GM18870 (cell line): ENCODE results near the gene KAZN.

ENCODE experiments used
- ATAC-seq: cut with Tn5 transposase; IDR thresholded peaks from one replicate; pipeline ENCODE4 v1.9.1; 2021; ENCODE audit warnings: moderate library complexity; ENCODE audit not compliant: unreplicated experiment

KAZN gene

DNA sequence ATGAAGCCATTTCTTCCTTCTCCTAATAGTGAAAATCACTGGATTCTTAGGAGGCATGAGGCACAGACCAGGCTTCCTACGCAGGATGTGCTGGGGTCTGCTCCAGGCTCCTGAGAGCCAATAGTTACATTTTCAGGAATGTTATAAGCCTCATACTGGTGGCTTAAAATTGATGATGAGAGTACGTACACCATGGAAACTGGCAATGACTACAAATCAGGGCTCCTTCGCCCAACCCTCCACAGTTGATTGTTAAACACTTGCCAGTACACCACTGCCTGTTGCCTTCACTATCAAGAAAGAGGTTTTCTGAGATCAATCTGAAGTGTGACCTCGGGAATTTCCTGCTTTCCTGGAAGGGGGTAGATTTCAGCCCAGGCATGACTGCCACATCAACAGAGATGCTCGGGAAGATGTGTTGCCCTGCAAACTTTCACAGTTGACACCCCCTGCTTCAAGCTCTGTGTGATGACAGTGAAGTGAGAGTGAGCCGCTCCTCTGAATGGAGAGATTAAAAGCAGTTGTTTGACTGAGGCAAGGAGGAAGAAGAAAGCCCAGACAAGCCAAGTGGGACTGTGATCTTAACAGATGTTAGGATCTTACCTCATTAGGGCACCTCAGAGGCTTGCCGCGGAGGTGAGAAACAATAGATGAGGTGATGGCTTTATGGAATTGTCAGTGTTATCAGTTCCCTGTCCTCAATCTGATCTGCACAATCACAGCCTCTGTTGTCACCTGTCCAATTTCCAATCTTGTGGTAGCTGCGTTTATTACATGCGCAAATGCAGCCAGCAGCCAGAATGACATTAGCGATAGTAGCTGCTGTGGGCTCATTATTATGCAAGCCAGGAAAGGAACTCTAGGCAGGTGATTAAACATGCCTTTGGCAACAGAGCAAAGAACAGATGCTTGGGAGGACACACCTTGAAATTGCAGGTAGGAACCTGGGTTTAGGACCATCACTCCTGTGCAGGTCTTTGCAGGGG, 277.3 kb downstream of the KAZN start:
- no peak for ATAC-seq

GRCh38 chr1:14876747-14877146, 278.3 kb downstream of the KAZN start:
- ATAC-seq: no peak

DNA sequence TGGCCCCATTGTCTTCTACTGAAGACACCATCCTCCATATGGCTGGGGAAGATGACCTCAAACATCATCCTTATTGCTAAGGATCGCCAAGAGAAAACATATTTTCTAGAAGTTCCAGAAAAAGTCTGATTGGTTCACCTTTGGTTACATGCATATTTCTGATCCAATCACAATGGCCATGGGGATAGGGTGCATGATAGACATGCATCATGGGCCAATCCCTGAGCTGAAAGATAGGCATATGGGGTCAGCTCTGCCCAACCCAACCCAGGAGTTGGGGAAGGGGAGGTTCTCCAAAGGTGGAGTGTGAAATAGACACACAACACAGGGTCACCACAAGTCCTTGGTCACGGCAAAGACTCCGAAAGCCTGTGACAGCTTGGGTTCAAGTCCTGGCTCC, 278.7 kb downstream of the KAZN start:
- no peak for ATAC-seq

DNA sequence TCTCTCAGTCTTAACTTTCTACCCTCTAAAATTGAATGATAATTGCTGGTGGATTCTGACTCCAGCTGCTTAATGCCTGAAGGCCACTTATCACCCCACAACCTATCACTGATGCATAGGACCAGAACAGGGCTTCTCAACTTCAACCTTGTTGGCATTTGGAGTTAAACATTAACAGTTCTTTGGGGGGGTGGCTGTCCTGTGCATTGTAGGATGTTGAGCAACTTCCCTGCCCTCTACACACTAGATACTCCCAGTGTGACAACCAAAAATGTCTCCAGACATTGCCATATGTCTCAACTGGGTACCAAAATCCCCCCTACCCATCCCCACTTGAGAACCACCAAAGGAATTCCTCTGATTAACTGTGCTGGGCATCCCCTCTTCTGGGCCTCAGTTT, 279.6 kb downstream of the KAZN start:
- no peak for ATAC-seq

GRCh38 chr1:14878951-14879350, 280.5 kb downstream of the KAZN start:
- no peak for ATAC-seq

DNA sequence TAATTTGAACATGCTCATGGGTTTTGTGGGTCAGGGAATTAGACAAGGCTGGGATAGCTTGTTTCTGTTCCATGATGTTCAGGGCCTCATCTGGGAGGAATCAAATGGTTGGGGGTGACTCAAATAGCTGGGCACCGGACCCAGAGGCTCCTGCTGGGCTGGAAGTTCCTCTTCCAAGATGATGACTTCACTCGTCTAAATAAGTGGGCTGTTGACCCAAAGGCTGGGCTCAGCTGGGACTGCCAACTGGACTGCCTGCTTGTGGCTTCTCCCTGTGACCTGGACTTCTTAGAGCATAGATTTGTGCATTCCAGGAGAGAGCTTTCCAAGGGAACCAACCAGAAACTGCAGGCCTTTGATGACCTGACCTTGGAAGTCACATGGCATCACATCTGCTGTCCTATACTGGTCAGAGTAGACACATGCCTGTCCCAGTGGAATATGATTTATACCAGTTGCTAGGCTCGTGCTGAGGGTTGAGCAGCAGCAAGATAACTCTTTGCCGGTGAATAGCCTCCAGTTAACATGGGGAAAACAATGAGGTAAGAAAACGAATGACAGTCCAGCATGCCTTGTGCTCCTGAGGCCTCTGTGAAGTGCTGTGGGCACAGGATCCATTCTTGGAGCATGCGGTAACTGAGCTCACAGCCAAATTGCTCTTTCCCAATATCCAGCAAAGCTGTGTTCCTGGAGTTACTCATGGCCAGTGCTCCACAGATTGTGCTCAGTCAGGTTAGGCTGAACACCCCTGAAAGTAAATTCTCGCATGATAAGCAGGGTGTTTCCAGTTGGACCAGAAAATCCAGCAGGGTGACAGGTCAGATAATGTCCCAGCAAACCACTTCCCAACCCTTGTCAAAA, 282.2 kb downstream of the KAZN start:
- ATAC-seq: no peak

DNA sequence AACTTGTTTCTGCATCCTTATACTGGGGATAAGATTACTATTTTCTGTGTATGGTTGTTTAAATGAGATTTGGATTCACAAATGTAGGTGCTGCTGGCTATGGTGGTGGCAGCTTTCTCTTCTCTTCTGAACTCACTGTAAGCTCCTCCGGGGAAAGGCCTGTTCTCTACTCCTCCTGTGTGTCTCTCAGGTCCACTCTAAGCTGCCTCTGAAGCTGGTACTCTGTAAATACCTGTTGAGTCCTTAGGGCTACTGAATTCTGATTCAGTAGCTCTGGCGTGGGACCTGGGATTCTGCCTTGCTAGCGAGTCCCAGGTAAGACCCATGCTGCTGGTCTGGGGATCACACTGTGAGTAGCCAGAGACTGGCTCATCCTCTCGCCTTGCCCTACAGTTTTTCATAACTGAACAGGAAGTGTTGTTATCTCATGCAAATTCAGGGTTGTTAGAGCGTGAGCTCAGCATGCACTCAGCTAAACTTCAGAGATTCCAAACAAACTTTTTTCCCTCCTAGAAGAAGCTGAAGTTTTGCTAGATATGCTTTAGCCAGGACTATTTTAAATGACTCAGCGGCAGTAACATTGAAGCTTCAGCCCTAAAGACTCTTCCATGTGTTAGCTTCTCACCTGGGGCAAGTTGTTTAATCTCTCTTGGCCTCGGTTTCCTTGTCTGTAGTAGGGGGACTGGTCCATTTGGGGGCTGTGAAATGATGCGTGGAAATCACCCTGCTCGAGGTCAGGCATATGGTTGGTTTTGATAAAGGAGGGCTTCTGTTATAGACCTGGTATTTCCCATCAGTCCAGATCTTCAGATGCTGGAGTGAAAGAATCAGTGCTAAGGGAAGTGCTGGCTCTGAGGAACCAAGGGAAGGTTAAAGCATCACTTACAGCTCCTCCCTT, 283.5 kb downstream of the KAZN start:
- no peak for ATAC-seq

DNA sequence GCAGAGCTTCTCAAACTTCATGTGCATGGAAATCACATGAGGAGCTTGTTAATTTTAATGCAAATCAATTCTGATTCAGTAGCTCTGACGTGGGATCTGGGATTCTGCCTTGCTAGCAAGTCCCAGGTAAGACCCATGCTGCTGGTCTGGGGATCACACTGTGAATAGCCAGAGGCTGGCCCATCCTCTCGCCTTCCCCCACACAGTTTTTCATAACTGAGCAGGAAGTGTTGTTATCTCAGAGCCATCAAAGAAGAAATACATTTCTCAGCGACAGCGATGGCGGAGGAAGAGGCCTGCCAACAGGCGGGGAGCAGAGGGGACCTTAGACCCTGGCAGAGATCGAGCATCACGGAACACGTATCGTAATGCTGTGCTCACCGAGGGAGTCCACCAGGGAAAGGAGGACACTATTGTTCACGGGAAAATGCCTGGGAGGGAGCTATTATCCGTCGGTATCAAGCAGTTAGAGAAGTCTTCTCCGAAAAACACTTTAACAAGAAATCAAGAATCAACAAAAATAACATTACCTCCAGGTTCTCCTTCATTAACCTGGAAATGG, 286.2 kb downstream of the KAZN start:
- no peak for ATAC-seq

DNA sequence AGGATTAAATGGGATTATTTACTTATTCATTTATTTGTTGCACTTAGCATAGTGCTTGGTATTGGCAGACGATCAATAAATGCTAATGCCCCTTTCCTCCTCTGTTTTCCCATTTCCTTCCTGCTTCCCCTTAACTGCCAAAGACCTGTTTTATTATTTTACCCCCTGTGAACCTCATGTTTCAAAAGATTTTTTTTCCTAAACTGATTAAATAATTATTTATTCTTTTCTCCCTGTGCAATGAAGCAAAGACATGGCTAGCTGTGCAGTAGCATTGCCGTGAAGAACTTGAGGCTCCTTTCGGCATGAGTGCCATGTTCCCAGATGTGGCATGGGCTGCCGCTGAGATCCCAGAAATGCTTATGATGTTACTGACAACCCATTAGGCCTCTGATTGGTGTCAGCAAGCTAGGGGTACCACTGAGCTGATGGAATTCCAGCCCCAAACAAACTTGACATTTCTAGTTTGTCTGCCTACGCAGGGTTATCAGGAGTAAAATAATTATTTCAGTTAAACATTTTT, 288.6 kb downstream of the KAZN start:
- no peak for ATAC-seq

DNA sequence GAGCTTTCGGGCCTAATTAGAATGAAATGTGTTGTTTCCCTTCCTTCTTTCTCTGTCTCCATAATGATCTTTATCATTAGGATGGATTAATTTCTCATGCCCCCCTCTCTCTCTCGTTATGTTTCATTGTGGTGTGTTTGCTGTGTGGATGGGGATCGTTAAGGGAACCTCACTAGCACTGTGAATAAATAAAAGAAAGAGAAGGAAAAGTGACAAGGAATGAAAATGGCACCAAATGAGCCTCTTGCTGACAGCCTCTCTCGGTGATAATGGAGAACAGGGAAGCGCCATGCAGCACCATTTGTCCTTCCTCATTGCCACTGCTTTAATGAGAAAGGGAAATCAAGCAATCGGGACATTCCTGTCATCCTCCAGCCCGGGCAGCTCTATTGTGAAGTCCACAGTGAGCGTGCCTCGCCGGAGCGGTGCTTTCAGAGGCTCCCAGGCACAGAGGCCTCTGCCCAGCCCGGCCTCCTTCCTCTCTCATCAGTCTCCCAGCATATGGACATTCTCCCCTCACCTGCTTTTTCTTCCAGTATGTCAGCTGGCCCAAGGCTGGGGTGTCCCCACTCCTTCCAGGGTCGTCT, 289.4 kb downstream of the KAZN start:
- ATAC-seq: no peak

DNA sequence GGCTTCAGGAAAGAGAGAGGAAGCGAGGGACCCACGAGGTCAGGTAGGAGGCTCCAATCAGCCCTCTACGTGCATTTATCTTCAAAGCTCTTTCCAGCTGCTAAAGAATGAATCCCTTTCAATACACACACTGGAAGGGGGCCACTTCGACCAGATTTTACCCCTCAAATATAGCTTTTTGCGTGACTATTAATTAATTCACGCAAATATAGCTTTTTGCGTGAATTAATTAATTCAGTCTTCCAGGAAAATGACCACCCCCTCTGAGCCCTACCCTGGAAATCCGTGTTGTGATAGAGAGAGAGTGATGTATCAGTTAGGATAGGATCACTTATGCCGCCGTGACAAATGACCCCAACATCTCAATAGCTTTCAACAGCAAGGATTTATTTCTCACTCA, 289.9 kb downstream of the KAZN start:
- no peak for ATAC-seq

GRCh38 chr1:14889825-14890440, 291.4 kb downstream of the KAZN start:
- ATAC-seq: no peak

DNA sequence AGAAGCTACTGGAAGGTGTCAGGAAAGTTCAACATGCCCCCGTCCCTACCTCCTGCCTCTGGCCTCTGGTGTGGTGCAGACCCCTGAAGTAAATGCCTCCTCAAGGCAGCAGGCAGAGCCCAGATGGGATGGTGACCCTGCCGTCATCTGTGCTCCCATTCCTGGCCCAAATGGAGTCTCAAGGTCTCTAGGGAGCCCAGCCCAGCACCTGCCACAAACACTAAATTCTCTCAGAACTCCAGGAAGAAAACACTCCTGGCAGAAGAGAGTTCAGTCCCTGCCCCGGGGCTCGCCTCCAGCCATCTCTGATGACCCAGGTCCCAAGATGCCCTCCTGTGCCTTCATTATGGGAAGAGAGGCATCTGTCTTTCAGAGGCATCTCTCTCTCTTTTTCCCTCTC, 293.5 kb downstream of the KAZN start:
- ATAC-seq: no peak

- ATAC-seq: no peak
Observed at GRCh38 chr1:14894811-14895560, 296.5 kb downstream of the KAZN start.

DNA sequence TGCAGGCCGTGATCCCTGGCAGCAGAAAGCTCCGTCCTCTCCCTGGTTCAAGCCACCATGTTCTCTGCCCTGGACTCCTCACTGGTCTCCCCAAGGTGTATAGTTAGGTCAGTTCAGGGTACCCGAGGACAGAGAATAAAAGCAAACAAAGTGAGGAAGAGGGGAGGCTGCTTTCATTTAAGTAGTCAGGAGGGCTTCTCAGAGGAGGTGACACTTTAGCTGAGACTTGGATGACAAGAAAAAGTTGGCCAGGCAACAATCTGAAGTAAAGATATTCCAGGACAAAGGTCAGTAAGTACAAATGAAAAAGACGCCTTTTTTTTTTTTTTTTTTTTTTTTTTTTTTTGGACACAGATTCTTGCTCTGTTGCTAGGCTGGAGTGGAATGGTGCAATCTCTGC, 297.2 kb downstream of the KAZN start:
- ATAC-seq: no peak

- no peak for ATAC-seq
Observed at GRCh38 chr1:14896381-14897079, 298.0 kb downstream of the KAZN start.

DNA sequence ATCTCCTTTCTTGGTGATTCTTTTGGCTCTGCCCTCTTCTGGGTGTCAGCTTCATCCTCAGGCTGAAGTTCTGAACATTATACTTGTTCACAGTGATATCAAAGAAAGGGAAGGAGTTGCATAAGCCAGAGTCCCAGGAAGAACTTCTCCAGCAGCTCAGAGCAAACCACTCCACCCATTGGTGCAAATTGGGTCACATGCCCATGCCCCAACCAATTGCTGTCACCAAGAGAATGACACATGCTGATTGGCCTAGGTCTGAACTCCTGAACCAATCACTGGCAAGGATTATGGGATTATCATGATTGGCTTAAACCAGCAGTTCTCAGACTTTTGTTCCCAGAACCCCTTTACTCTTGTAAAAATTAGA, 298.6 kb downstream of the KAZN start:
- no peak for ATAC-seq

DNA sequence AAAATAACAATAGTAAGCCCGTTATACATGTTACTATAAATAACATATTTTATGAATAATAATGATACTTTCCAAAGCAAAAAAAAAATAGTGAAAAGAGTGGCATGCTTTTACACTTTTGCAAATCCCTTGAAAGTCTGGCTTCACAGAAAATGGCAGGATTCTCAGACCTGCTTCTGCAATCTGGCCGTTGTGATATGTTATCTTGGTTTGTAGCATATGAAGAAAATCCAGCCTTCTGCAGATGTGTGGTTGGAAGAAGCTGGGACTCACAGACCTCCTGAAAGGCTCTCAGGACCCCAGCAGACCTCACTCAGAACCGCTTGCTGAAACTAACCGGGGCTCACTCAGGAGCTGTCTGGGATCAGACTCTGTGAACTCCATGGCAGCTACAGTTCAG, 299.1 kb downstream of the KAZN start:
- no peak for ATAC-seq
